SU-DHL-6 (cell line): ENCODE results near the gene WDSUB1.

ENCODE experiments used
- H2AFZ ChIP-seq: fragments of 200-600 bp; sonication (generic); 2 replicates; pipeline ENCODE4 v1.6.1; 2014; ENCODE audit warnings: low read depth, mild to moderate bottlenecking, moderate library complexity, mixed read lengths, antibody characterized with exemption, low read length; ENCODE audit not compliant: severe bottlenecking
- H3F3A ChIP-seq: fragments of 200-600 bp; shearing (Covaris generic); 2 replicates; pipeline ENCODE4 v1.6.0; 2016; ENCODE audit warnings: antibody characterized with exemption, mild to moderate bottlenecking; ENCODE audit not compliant: insufficient read depth
- H3K27ac ChIP-seq: fragments of 200-600 bp; sonication (generic); 2 replicates; pipeline ENCODE4 v1.5.1; 2016; ENCODE audit warnings: low read depth, mild to moderate bottlenecking, low read length, moderate library complexity, mixed read lengths
- H3K27me3 ChIP-seq: fragments of 200-600 bp; sonication (generic), shearing (Covaris generic); 2 replicates; pipeline ENCODE4 v1.6.0; 2014; ENCODE audit warnings: mild to moderate bottlenecking, low read length
- H3K36me3 ChIP-seq: fragments of 200-600 bp; sonication (generic); 2 replicates; pipeline ENCODE4 v1.6.1; 2014; ENCODE audit warnings: mild to moderate bottlenecking, low read length, mixed read lengths
- H3K4me2 ChIP-seq: fragments of 300-600, 200-600 bp; shearing (Covaris generic), sonication (generic); 2 replicates; pipeline ENCODE4 v1.6.0; 2014; ENCODE audit warnings: low read length, low read depth, mild to moderate bottlenecking; ENCODE audit not compliant: poor library complexity, severe bottlenecking
- H3K4me3 ChIP-seq: fragments of 200-600 bp; sonication (generic); 2 replicates; pipeline ENCODE4 v1.5.1; 2014; ENCODE audit warnings: antibody characterized with exemption, low read length, mild to moderate bottlenecking, mixed read lengths; ENCODE audit not compliant: insufficient read depth, poor library complexity, severe bottlenecking
- H3K79me2 ChIP-seq: fragments of 200-600 bp; sonication (generic); 2 replicates; pipeline ENCODE4 v1.6.1; 2014; ENCODE audit warnings: mild to moderate bottlenecking, low read length, moderate library complexity; ENCODE audit not compliant: insufficient read depth
- H3K9ac ChIP-seq: fragments of 200-600 bp; sonication (generic); 2 replicates; pipeline ENCODE4 v1.7.0; 2014; ENCODE audit warnings: mild to moderate bottlenecking, low read length
- H3K9me2 ChIP-seq: fragments of 200-600 bp; sonication (generic); replicated peaks from 2 replicates; pipeline ENCODE4 v1.6.1; 2014; ENCODE audit warnings: low read length; ENCODE audit not compliant: insufficient read depth
- H3K9me3 ChIP-seq: fragments of 200-600 bp; sonication (generic); 2 replicates; pipeline ENCODE4 v1.6.1; 2014; ENCODE audit warnings: low read length, mixed read lengths; ENCODE audit not compliant: insufficient read depth
- H4K20me1 ChIP-seq: fragments of 200-600 bp; sonication (generic); 2 replicates; pipeline ENCODE4 v1.6.1; 2014; ENCODE audit warnings: low read depth, mild to moderate bottlenecking, antibody characterized with exemption, low read length, moderate library complexity, mixed read lengths
- EZH2phosphoT487 ChIP-seq: fragments of 200-600 bp; sonication (generic), shearing (Covaris generic); conservative IDR thresholded peaks from 2 replicates; pipeline ENCODE4 v1.6.1; 2018; ENCODE audit warnings: mild to moderate bottlenecking, antibody characterized with exemption, low read length, moderate library complexity, mixed read lengths
- TF ChIP-seq, protein P1 (sequence below): fragments of 200-600 bp; sonication (generic); IDR thresholded peaks from one replicate; pipeline ENCODE4 v1.5.1; 2017; ENCODE audit warnings: antibody characterized with exemption, mild to moderate bottlenecking, low read length, moderate library complexity; ENCODE audit not compliant: insufficient read depth, poor library complexity, severe bottlenecking

WDSUB1 gene

DNA sequence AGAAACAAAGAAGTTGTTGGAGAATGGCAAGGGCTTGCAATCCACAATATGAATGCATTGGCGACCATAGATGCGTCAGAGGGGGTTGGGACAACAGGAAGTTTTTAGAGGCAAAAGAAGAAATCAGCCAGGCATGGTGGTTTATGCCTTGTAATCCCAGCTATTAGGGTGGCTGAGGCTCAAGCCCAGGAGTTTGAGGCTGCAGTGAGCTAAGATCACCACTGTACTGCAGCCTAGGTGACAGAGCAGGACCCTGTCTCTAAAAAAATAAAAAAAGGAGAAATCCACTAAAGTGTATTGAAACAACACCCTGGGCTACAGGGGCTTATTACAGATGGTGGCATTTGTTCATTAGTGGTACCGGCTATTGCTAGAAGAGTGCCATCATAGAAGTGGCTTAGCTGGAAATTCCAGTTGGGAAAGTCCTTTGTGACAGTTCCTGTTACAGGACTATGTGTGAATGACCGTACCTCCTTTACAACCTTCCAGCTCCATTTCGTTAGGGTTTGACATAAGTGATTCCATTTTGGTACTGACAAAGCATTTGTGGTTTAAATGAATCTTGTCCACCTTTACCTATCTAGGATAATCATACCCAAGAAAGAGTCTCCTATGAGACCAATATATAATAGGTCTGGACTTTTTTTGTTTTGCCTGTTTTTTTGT lies 10.7 kb upstream of the WDSUB1 start:
- H3K9me2 ChIP-seq, result no peaks in the 10 kb centered on the region
- H3K9ac ChIP-seq, result no peak overlapping the region

DNA sequence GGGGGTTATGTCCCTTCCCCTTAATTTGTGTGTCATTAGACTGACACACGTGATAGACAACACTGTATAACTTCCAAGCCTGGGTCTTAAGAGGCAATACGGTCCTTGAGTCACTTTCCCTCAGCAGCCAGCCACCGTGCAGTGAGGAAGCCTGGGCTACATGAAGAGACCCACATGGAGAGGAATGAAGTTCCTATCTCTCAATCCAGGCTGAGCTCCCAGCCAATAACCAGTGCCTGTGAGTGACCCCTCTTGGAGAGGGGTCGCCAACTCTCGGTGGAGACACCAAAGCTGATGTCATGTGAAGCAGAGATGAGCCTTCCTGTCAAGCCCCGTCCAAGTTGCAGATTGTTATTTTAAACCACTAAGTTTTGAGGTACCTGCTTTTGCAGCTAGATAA lies 5.7 kb upstream of the WDSUB1 start:
- Histone ChIP-seq H3K36me3 (no peaks in the 10 kb centered on the region), H3K4me3 (no peak overlapping the region), H3K27ac (no peak overlapping the region), H2AFZ (no peak overlapping the region), H3K79me2 (no peaks in the 10 kb centered on the region), H3F3A (peaks cover 3% of the 10 kb centered on the region; the same call in 1 of the 2 replicates), H3K9ac (no peak overlapping the region), H4K20me1 (no peaks in the 10 kb centered on the region), H3K9me3 (no peaks in the 10 kb centered on the region), H3K27me3 (no peaks in the 10 kb centered on the region), H3K4me2 (no peak overlapping the region), H3K9me2 (no peaks in the 10 kb centered on the region)
- TF ChIP-seq, protein P1, sequence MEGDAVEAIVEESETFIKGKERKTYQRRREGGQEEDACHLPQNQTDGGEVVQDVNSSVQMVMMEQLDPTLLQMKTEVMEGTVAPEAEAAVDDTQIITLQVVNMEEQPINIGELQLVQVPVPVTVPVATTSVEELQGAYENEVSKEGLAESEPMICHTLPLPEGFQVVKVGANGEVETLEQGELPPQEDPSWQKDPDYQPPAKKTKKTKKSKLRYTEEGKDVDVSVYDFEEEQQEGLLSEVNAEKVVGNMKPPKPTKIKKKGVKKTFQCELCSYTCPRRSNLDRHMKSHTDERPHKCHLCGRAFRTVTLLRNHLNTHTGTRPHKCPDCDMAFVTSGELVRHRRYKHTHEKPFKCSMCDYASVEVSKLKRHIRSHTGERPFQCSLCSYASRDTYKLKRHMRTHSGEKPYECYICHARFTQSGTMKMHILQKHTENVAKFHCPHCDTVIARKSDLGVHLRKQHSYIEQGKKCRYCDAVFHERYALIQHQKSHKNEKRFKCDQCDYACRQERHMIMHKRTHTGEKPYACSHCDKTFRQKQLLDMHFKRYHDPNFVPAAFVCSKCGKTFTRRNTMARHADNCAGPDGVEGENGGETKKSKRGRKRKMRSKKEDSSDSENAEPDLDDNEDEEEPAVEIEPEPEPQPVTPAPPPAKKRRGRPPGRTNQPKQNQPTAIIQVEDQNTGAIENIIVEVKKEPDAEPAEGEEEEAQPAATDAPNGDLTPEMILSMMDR, result no peak
- no peak for TF ChIP-seq EZH2phosphoT487

More for the DNA sequence above, 10.7 kb upstream of the WDSUB1 start:
- Histone ChIP-seq H3K4me2 (no peak overlapping the region), H3K27me3 (no peaks in the 10 kb centered on the region), H4K20me1 (no peaks in the 10 kb centered on the region), H3K27ac (no peak overlapping the region), H3K9me3 (no peaks in the 10 kb centered on the region), H3K79me2 (no peaks in the 10 kb centered on the region), H3F3A (no peaks in the 10 kb centered on the region), H3K36me3 (no peaks in the 10 kb centered on the region), H2AFZ (no peak overlapping the region), H3K4me3 (no peak overlapping the region)
- TF ChIP-seq, protein P1, result no peak
- no peak for TF ChIP-seq EZH2phosphoT487

DNA sequence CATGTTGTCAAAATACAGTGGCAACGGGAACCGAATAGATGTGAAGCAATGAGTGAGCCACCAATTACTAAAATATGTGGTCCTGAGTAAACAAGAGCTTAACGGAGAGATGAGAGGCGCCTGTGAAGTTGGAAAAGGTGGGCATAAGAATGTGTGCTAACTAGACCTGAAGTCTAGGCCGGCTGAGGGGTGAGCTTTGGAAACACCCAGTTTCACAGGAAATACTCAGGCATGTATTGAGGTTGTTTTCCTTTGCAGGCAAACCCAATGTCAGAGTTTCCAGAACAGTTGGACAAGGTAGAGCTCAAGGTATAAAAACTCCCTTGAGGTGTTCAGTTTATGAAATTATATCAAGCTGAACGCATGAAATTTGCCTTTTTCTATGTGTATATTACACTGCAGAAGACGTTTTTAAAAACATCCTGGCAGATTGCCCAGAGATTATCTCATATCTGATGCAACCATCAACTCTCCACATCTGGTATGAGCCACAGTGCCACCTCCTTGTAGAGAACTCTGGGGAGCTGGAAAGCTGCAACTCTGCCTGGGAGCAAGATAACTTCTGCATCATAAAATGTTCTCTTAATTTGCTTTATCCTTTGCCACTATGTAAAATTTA lies 3.9 kb upstream of the WDSUB1 start:
- no peak overlapping the region for H3K27ac ChIP-seq
- no peak overlapping the region for H3K9ac ChIP-seq

More for the DNA sequence above, 3.9 kb upstream of the WDSUB1 start:
- TF ChIP-seq EZH2phosphoT487, result no peak
- TF ChIP-seq, protein P1, result no peak
- Histone ChIP-seq H3K4me2 (peak overlapping the region; percentile 28), H3K9me2 (no peaks in the 10 kb centered on the region), H3K27me3 (no peaks in the 10 kb centered on the region), H3K9me3 (no peaks in the 10 kb centered on the region), H3K36me3 (no peaks in the 10 kb centered on the region), H2AFZ (peak overlapping the region; percentile 12), H3K4me3 (no peak overlapping the region), H3F3A (peaks cover 3% of the 10 kb centered on the region; the same call in 1 of the 2 replicates), H3K79me2 (no peaks in the 10 kb centered on the region), H4K20me1 (no peaks in the 10 kb centered on the region)
